Metanephros (tissue), 2 donors: Measurements from ENCODE around the gene ABCA7. TPM values are rescaled to one million over a fixed set of nuclear protein-coding genes. Genes with fewer than 3 reads are reported as not detected.
A peak's percentile ranks its signal among the peaks of the same experiment; 100 is the strongest.

Experiments
- small RNA-seq: library from RNA; depleted of rRNA; stranded (forward); fragments of <200 nt; gene quantifications from one replicate; pipeline ENCODE3, GENCODE V24; 2014; ENCODE audit warnings: low replicate concordance
- total RNA-seq: library from RNA; depleted of rRNA; stranded (reverse); fragments of >200 nt; gene quantifications from one replicate; pipeline ENCODE4 v1.2.3, GENCODE V29; 2014

ABCA7 gene
- total RNA-seq, result 16.5 TPM

GRCh38 chr19:1039646-1040475 lies at the start of gene ABCA7:
ABCA7 (plus strand) TSS chr19:1040107; CDS start chr19:1041362, 1,255 bp downstream.

GRCh38 chr19:1000095-1000494 lies 39.8 kb upstream of the ABCA7 start, which contains the start of gene GRIN3B:
GRIN3B (plus strand) TSS chr19:1000419; CDS start chr19:1000438, 19 bp downstream.

GRCh38 chr19:1020868-1021425 lies 19.0 kb upstream of the ABCA7 start, which contains the start of gene TMEM259:
TMEM259 (minus strand) TSS chr19:1021123; CDS start chr19:1020996, 127 bp downstream.

GRCh38 chr19:1025960-1026782 lies 13.7 kb upstream of the ABCA7 start, which contains the start of gene CNN2:
CNN2 (plus strand) TSS chr19:1026608; CDS start chr19:1026662, 54 bp downstream.

GRCh38 chr19:1066748-1067340 lies 26.9 kb downstream of the ABCA7 start, which contains the start of gene ARHGAP45:
ARHGAP45 (plus strand) TSS chr19:1067167; CDS start chr19:1067406, 239 bp downstream.

GRCh38 chr19:1094978-1095701 lies 55.2 kb downstream of the ABCA7 start, which contains the start of gene POLR2E:
POLR2E (minus strand) TSS chr19:1095375; CDS start chr19:1095315, 60 bp downstream.

GRCh38 chr19:1103708-1104310 lies 63.9 kb downstream of the ABCA7 start, which contains the start of gene GPX4:
GPX4 (plus strand) TSS chr19:1103994; CDS start chr19:1104044, 50 bp downstream.

Small RNA genes lying within 50 kb of the gene (small RNA-seq; reads per million reads assigned to genes)
- 0.39 reads per million, percentile 50 among the genes with 10 or more reads in this experiment for gene RNU6-2

Other genes with a start within 250 kb of the ABCA7 start
- 301 TPM for gene PTBP1, start 242.7 kb upstream of the ABCA7 start, total RNA-seq
- gene PLPPR3, start 218.2 kb upstream of the ABCA7 start, total RNA-seq, result 10.9 TPM
- gene AZU1, start 212.3 kb upstream of the ABCA7 start, total RNA-seq, result 30.4 TPM
- gene PRTN3, start 199.1 kb upstream of the ABCA7 start, total RNA-seq, result 93.5 TPM
- gene ELANE, start 187.8 kb upstream of the ABCA7 start, total RNA-seq, result 59.8 TPM
- 16.5 TPM for gene CFD, start 180.4 kb upstream of the ABCA7 start, total RNA-seq
- gene MED16, start 146.9 kb upstream of the ABCA7 start, total RNA-seq, result 62.2 TPM
- gene RNU6-9, start 146.6 kb upstream of the ABCA7 start, total RNA-seq, result not detected
- gene R3HDM4, start 126.9 kb upstream of the ABCA7 start, total RNA-seq, result 54.5 TPM
- 0.88 TPM for gene KISS1R, start 122.8 kb upstream of the ABCA7 start, total RNA-seq
- 56.3 TPM for gene ARID3A, start 114.1 kb upstream of the ABCA7 start, total RNA-seq
- 104 TPM for gene WDR18, start 55.8 kb upstream of the ABCA7 start, total RNA-seq
- 0.47 TPM for gene GRIN3B, start 39.7 kb upstream of the ABCA7 start, total RNA-seq
- 96.6 TPM for gene TMEM259, start 19.0 kb upstream of the ABCA7 start, total RNA-seq
- gene RNU6-2, start 18.6 kb upstream of the ABCA7 start, total RNA-seq, result not detected
- 194 TPM for gene CNN2, start 13.5 kb upstream of the ABCA7 start, total RNA-seq
- gene ARHGAP45, start 27.1 kb downstream of the ABCA7 start, total RNA-seq, result 24.3 TPM
- 110 TPM for gene POLR2E, start 55.3 kb downstream of the ABCA7 start, total RNA-seq
- gene GPX4, start 63.9 kb downstream of the ABCA7 start, total RNA-seq, result 175 TPM
- 26.6 TPM for gene SBNO2, start 134.2 kb downstream of the ABCA7 start, total RNA-seq
- gene STK11, start 165.7 kb downstream of the ABCA7 start, total RNA-seq, result 78.9 TPM
- gene CBARP, start 197.9 kb downstream of the ABCA7 start, total RNA-seq, result 2.3 TPM
- 73.6 TPM for gene ATP5F1D, start 201.6 kb downstream of the ABCA7 start, total RNA-seq
- 40.8 TPM for gene MIDN, start 208.5 kb downstream of the ABCA7 start, total RNA-seq
- gene CIRBP, start 229.2 kb downstream of the ABCA7 start, total RNA-seq, result 748 TPM
- 16.6 TPM for gene FAM174C, start 235.4 kb downstream of the ABCA7 start, total RNA-seq
- 2.9 TPM for gene EFNA2, start 245.8 kb downstream of the ABCA7 start, total RNA-seq